Caco-2 (cell line): ENCODE results near the gene CYB561D1. TPM values are rescaled to one million over a fixed set of nuclear protein-coding genes. Genes with fewer than 3 reads are reported as not detected.

Source experiments
- BruUV-seq: library from RNA; stranded (reverse); fragments of 400-500 nt; replicated peaks from 2 replicates; lab custom pipeline; 2021; lab: Mats Ljungman, UMichigan
- CTCF ChIA-PET: fragments of 300-600 bp; sonication (Branson Sonifier 250); formaldehyde crosslinking; loops from one replicate; lab custom pipeline; 2022; ENCODE audit warnings: antibody characterized with exemption; lab: Charles Lee
- POLR2A ChIA-PET: fragments of 300-600 bp; sonication (Branson Sonifier 250); formaldehyde crosslinking; loops from one replicate; lab custom pipeline; 2022; ENCODE audit warnings: antibody characterized with exemption; lab: Charles Lee
- DNase-seq, 2 experiments: peaks; one replicate each; pipeline versions ENCODE4 v3.0.0 to v3.0.0-alpha.2; 2020 to 2022
- H3K27me3 ChIP-seq: replicated peaks from 2 replicates; pipeline ENCODE4 v1.6.0; 2011; ENCODE audit warnings: low read length; ENCODE audit not compliant: control insufficient read depth, insufficient read depth
- H3K36me3 ChIP-seq: 2 replicates; pipeline ENCODE4 v1.5.1; 2011; ENCODE audit warnings: low read length; ENCODE audit not compliant: control insufficient read depth, insufficient read depth
- H3K4me1 ChIP-seq: fragments of 250-450 bp; sonication (Bioruptor Pico); 2 replicates; pipeline ENCODE4 v1.5.1; 2020; ENCODE audit warnings: mild to moderate bottlenecking
- H3K4me3 ChIP-seq: 2 replicates; pipeline ENCODE4 v1.5.1; 2011; ENCODE audit warnings: low read depth, mild to moderate bottlenecking, control low read depth, low read length
- H3K9me3 ChIP-seq: fragments of 250-450 bp; sonication (Bioruptor Pico); 2 replicates; pipeline ENCODE4 v1.5.1; 2020; ENCODE audit warnings: mild to moderate bottlenecking, moderate library complexity
- H3K27ac Mint-ChIP-seq: one replicate; pipeline ENCODE4 v1.8.0; 2022; ENCODE audit warnings: mixed read lengths; ENCODE audit not compliant: unreplicated experiment
- H3K27me3 Mint-ChIP-seq: one replicate; pipeline ENCODE4 v1.8.0; 2022; ENCODE audit warnings: mixed read lengths; ENCODE audit not compliant: insufficient read depth, unreplicated experiment
- H3K36me3 Mint-ChIP-seq: one replicate; pipeline ENCODE4 v1.8.0; 2022; ENCODE audit warnings: mild to moderate bottlenecking, mixed read lengths; ENCODE audit not compliant: insufficient read depth, unreplicated experiment
- H3K4me1 Mint-ChIP-seq: one replicate; pipeline ENCODE4 v1.8.0; 2022; ENCODE audit warnings: low read depth, mixed read lengths; ENCODE audit not compliant: unreplicated experiment
- H3K4me3 Mint-ChIP-seq: one replicate; pipeline ENCODE4 v1.8.0; 2022; ENCODE audit warnings: mild to moderate bottlenecking, moderate library complexity, mixed read lengths; ENCODE audit not compliant: unreplicated experiment
- H3K9me3 Mint-ChIP-seq: one replicate; pipeline ENCODE4 v1.8.0; 2022; ENCODE audit warnings: mixed read lengths; ENCODE audit not compliant: unreplicated experiment
- intact Hi-C: fragments of 100-400 bp; cut with micrococcal nuclease; formaldehyde crosslinking; loops from one replicate; pipeline ENCODE4 v1.10.0; 2022; ENCODE audit not compliant: unreplicated experiment
- total RNA-seq: library from RNA; stranded (reverse); gene quantifications from 2 replicates; pipeline ENCODE4 v1.2.3, GENCODE V29; 2022
- TF ChIP-seq, protein P1 (sequence below), 2 experiments: fragments of 200-600 bp in 1 of 2; IDR thresholded peaks; 1 replicate in 1 of 2; 2 replicates in 1 of 2; pipeline versions ENCODE4 v1.5.1 to v1.8.0; 2011 to 2022; ENCODE audit warnings: antibody characterized with exemption in 1 of 2, control low read depth in 1 of 2, inconsistent platforms in 1 of 2, low read depth in 1 of 2, low read length in 1 of 2, mild to moderate bottlenecking in 1 of 2, moderate library complexity in 1 of 2; ENCODE audit not compliant: insufficient read depth in 1 of 2, severe bottlenecking in 1 of 2, unreplicated experiment in 1 of 2

The CYB561D1 gene
- total RNA-seq, 1 experiment from 2014 or later = 7.3 TPM

DNA sequence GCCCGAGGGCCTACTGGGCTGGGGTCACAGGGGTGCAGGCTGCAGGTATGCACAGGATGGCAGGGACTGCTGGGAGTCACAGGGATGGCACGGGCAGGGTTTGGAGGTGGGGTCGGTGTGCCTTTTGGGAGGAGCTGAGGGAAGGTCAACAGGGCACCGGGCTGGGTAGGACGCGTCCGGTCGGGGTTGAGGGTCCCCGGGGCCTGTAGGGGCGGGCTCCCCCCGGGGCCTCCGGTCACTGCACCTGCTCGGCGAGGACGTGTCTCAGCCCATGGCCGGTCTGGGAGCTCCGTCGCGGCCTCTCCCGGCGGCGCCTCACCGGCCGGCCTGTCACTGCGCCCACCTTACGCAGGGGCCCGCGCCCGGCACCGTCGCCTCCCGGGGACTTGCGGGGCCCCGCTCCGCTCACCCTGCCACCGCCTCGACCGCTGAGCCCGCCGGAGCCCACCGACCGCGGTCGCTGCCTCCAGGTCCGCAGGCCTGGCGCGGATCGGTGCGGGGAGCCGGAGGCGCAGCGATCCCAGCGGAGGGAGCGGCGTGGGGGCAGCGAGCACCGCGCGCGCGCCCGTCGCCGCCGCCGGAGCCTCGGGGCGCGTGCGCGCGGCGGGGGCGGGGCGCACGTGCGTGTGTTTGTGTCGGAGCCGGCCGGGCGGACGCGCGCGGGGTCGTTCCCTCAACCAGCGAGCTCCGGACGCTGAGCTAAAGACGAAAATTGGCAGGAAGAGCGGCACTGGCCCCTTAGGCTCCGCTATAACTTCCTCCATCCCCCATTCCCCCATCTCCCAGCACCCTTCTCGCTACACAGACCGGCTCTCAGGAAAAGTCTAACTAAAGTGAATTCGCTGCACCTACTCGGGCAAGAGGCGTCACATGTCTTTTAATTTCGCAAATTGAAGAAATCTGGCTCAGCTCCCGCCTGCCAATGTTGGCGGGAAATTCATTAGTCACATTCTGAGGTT is 15.6 kb downstream of the CYB561D1 start, which contains the start of gene AMIGO1:
Gene AMIGO1, minus strand, starts transcription at position 552 of the 959 bp plus-strand sequence. CDS start 815 bp downstream, outside the sequence.
- ChIA-PET POLR2A (no interaction called here), CTCF (interaction anchor here (0.6 to 1.3 kb wide), 4 partner anchors 9 to 23 kb away, joined by 3 to 6 read pairs (median 4); no protein-coding TSS in a partner anchor)
- peak within 1 kb of the TSS; percentile 45 for H3K4me3 ChIP-seq
- no peaks in the 10 kb centered on the region for H3K9me3 ChIP-seq
- H3K4me1 ChIP-seq = no peaks in the 10 kb centered on the region
- no peaks in the 10 kb centered on the region for H3K36me3 ChIP-seq
- H3K9me3 Mint-ChIP-seq = no peaks in the 10 kb centered on the region
- H3K4me1 Mint-ChIP-seq = peaks cover 6% of the 10 kb centered on the region
- TF ChIP-seq, protein P1, sequence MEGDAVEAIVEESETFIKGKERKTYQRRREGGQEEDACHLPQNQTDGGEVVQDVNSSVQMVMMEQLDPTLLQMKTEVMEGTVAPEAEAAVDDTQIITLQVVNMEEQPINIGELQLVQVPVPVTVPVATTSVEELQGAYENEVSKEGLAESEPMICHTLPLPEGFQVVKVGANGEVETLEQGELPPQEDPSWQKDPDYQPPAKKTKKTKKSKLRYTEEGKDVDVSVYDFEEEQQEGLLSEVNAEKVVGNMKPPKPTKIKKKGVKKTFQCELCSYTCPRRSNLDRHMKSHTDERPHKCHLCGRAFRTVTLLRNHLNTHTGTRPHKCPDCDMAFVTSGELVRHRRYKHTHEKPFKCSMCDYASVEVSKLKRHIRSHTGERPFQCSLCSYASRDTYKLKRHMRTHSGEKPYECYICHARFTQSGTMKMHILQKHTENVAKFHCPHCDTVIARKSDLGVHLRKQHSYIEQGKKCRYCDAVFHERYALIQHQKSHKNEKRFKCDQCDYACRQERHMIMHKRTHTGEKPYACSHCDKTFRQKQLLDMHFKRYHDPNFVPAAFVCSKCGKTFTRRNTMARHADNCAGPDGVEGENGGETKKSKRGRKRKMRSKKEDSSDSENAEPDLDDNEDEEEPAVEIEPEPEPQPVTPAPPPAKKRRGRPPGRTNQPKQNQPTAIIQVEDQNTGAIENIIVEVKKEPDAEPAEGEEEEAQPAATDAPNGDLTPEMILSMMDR (IDR thresholded peaks at IDR 0.05; ENCODE audit: insufficient read depth in 1 of 2, low read depth in 1 of 2, low read length in 1 of 2, severe bottlenecking in 1 of 2, unreplicated experiment in 1 of 2) = no peak
- peak within 1 kb of the TSS; percentile 76 for H3K4me3 Mint-ChIP-seq
- no peaks in the 10 kb centered on the region for H3K27me3 ChIP-seq
- BruUV-seq = no TSS peak
- no peaks in the 10 kb centered on the region for H3K36me3 Mint-ChIP-seq
- DNase-seq = peak in 1 of 2 experiments; percentile 61
- intact Hi-C loops = no loop called here
- peaks cover 10% of the 10 kb centered on the region for H3K27me3 Mint-ChIP-seq
- peak within 1 kb of the TSS; percentile 30 for H3K27ac Mint-ChIP-seq

DNA sequence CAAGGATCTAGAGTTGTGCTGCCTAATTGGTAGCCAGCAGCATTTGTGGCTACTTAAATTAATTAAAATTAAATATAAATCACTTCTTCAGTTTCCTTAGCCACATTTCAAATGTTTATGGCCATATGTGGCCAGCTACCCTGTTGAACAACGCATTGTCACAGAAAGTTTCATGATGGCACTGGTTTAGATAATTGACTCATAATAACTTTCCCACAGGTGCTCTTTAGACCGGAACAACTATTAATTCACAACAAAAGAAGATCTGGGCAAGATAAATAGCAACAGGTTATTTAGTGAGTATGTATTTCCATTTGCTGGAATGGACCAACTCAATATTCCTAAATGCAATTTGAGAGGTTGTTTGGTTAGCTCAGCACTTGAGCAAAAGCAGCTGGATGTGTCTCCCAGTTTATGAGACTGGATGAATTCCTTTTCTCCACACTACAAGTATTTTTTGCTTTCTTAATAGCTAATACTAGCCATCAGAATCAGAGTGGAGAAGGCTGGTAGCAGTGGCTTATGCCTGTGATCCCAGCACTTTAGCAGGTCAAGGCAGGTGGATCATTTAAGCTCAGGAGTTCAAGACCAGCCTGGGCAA is 19.3 kb downstream of the CYB561D1 start:
- BruUV-seq = no TSS peak
- Histone ChIP-seq H3K9me3 (no peaks in the 10 kb centered on the region), H3K36me3 (no peaks in the 10 kb centered on the region), H3K4me3 (no peak overlapping the region), H3K27me3 (no peaks in the 10 kb centered on the region), H3K4me1 (no peaks in the 10 kb centered on the region)
- peaks cover 10% of the 10 kb centered on the region for H3K27me3 Mint-ChIP-seq
- DNase-seq = no peak
- intact Hi-C loops = no loop called here
- TF ChIP-seq, protein P1 (IDR thresholded peaks at IDR 0.05; ENCODE audit: insufficient read depth in 1 of 2, low read depth in 1 of 2, low read length in 1 of 2, severe bottlenecking in 1 of 2, unreplicated experiment in 1 of 2) = no peak
- POLR2A ChIA-PET = no interaction called here
- no peak overlapping the region for H3K27ac Mint-ChIP-seq
- CTCF ChIA-PET = no interaction called here
- no peak overlapping the region for H3K4me3 Mint-ChIP-seq
- H3K36me3 Mint-ChIP-seq = no peaks in the 10 kb centered on the region
- H3K9me3 Mint-ChIP-seq = no peaks in the 10 kb centered on the region
- H3K4me1 Mint-ChIP-seq = peaks cover 6% of the 10 kb centered on the region

DNA sequence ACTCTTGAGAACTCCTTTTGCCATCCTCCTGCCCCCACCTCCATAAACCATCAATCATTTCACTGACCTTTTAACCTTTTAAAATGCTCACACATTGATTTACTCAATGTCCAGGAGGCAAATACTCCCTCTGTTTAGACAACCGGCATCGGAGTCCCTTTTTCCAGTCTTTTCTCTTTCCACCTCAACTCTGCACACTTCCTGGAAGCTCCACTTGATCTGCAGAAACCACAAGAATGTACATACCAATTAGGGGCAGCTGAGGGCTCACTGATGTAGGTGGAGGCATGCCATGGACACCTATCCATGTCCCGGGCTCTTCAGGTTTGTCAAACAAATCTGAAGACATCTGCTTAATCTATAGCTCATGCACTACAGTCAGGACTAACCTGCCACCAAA is 21.0 kb downstream of the CYB561D1 start:
- H3K27me3 Mint-ChIP-seq = peaks cover 5% of the 10 kb centered on the region
- H3K36me3 Mint-ChIP-seq = no peaks in the 10 kb centered on the region
- DNase-seq = no peak
- H3K4me3 Mint-ChIP-seq = no peak overlapping the region
- Histone ChIP-seq H3K27me3 (no peaks in the 10 kb centered on the region), H3K4me3 (no peak overlapping the region), H3K4me1 (no peaks in the 10 kb centered on the region), H3K36me3 (no peaks in the 10 kb centered on the region), H3K9me3 (no peaks in the 10 kb centered on the region)
- BruUV-seq = no TSS peak
- H3K27ac Mint-ChIP-seq = no peak overlapping the region
- CTCF ChIA-PET = interaction anchor here (0.7 kb wide), 1 partner anchor 97 kb away, joined by 3 read pairs; no protein-coding TSS in a partner anchor
- TF ChIP-seq, protein P1 (IDR thresholded peaks at IDR 0.05; ENCODE audit: insufficient read depth in 1 of 2, low read depth in 1 of 2, low read length in 1 of 2, severe bottlenecking in 1 of 2, unreplicated experiment in 1 of 2) = no peak
- intact Hi-C loops = no loop called here
- no peaks in the 10 kb centered on the region for H3K9me3 Mint-ChIP-seq
- POLR2A ChIA-PET = no interaction called here
- peaks cover 6% of the 10 kb centered on the region for H3K4me1 Mint-ChIP-seq
